Retinal pigment epithelial cell (primary cell): ENCODE data around the gene KLK11.

ENCODE experiments used
- DNase-seq: peaks from one replicate; pipeline ENCODE4 v3.0.0-alpha.2; 2010; ENCODE audit warnings: low read depth
- H3K4me3 ChIP-seq: 2 replicates; pipeline ENCODE4 v1.5.1; 2011; ENCODE audit warnings: mild to moderate bottlenecking, low read length, control low read depth, moderate library complexity
- TF ChIP-seq, protein P1 (sequence below): conservative IDR thresholded peaks from 2 replicates; pipeline ENCODE4 v1.5.1; 2011; ENCODE audit warnings: low read depth, low read length, control low read depth, inconsistent platforms

Gene KLK11

DNA sequence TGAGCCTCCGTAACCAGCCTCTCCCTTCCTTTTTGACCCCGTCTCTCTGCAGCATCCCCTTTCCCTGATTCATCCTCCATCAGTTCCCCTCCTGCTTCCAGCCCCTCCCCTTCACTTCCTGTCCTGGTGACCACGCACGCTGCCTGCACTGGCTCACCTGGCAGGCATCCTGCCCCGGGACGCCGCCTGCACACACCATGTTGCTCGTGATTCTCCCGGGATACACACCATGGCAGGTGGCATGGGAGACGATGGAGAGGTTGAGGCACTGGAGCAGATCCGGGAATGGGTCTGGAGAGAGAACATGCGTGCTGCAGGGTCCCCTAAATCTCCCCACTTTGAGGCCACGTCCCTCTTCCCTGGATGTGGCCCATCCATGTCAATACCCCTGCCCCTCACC is 4.2 kb upstream of the KLK11 start:
- TF ChIP-seq, protein P1, sequence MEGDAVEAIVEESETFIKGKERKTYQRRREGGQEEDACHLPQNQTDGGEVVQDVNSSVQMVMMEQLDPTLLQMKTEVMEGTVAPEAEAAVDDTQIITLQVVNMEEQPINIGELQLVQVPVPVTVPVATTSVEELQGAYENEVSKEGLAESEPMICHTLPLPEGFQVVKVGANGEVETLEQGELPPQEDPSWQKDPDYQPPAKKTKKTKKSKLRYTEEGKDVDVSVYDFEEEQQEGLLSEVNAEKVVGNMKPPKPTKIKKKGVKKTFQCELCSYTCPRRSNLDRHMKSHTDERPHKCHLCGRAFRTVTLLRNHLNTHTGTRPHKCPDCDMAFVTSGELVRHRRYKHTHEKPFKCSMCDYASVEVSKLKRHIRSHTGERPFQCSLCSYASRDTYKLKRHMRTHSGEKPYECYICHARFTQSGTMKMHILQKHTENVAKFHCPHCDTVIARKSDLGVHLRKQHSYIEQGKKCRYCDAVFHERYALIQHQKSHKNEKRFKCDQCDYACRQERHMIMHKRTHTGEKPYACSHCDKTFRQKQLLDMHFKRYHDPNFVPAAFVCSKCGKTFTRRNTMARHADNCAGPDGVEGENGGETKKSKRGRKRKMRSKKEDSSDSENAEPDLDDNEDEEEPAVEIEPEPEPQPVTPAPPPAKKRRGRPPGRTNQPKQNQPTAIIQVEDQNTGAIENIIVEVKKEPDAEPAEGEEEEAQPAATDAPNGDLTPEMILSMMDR, result no peak
- no peak for DNase-seq
- no peak overlapping the region for H3K4me3 ChIP-seq

GRCh38 chr19:51029718-51030117 is 3.3 kb upstream of the KLK11 start:
- DNase-seq, result no peak
- TF ChIP-seq, protein P1, result no peak

GRCh38 chr19:51027873-51028272 is 1.5 kb upstream of the KLK11 start:
- no peak overlapping the region for H3K4me3 ChIP-seq
- TF ChIP-seq, protein P1, result no peak
- DNase-seq, result no peak

More at GRCh38 chr19:51029718-51030117, 3.3 kb upstream of the KLK11 start:
- H3K4me3 ChIP-seq, result no peak overlapping the region

DNA sequence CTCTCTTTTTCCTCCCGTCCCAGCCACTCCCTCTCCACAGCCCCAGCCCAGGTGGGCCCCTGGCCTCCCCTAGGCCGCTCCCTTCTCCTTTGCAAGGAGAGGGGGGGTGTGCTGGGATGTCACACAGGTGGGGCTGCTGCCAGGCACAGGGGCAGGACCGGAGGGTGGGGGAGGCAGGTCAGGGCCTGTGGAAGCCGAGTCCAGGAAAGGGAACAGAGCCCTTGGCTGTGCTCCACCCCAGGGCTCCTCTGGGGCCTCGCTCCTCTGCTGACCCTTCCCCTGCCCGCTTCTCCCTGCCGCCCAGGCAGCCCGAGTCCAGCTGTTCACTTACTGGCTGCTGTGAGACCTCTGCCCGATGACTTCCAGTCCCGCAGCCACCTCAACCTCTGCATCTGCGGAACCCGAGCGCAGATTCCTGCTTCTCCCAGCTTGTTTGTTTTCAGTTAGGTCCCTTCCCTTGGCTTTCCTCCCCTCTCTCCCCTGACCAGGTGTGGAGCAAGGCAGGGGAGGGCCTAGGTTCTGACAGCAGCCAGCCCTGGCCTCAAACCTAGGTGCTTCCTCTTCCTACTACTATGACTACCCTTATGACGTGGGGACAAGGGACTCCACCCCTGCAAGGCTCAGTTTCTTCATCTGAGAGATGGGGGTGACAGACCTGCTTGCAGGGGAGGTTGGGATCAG is 850 bp upstream of the KLK11 start:
- TF ChIP-seq, protein P1, result no peak
- DNase-seq, result no peak
- H3K4me3 ChIP-seq, result no peak overlapping the region

DNA sequence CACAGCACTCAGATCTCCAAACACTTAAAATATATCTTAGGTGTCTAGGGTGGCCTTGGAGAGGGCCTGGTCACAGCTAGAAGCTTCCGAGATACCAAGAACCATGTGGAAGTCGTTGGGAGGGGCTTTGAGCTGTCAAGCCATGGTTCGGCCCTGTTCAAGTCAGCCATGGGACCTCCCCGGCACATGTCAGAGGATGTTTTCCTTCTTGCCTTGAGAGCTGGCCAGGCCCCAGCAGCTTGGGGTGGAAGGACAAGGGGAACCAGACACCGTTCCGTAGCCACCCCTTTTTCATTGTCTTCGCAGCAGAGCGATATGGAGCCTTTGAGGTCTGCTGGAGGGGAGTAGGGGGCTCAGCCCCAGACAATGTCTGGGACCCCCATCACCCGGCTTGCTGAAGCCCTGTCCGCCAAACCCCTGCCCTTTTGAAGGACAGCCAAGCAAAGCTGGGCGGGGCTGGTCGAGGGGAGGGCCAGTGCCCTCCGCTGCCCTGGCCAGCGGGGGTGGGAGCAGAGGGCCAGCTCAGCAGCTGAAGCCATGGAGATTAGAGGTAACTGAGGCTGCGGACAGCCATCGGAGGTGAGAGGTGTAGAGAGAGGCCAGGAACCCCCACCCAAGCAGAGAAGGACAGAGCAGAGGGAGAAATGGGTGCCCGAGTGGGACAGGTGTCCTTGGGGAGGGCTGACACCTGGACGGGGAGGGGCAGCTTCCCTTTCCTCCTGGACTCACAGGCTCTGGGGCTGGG is 435 bp downstream of the KLK11 start:
- peak overlapping the region; percentile 44 for H3K4me3 ChIP-seq
- no peak for DNase-seq
- TF ChIP-seq, protein P1, result no peak

DNA sequence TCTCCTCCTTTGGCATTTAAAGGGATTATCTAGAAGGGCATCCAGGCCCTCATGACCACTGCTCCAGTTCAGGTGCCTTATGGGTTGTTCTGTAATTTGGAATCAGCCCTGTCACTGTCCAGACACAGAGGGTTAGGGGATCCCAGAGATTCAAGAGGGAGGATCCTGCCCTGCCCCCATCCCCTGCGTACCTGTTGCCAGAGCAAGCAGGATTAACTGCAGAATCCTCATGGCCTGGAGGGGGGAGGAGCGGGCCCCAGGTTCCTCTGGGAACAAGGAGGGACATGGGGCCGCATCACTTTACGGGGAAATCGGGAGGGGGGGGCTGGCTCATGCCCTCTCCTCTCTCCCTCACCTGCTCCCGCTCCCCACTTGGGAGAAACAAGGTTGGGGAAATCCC is 1.0 kb downstream of the KLK11 start:
- TF ChIP-seq, protein P1, result no peak
- H3K4me3 ChIP-seq, result no peak overlapping the region

DNA sequence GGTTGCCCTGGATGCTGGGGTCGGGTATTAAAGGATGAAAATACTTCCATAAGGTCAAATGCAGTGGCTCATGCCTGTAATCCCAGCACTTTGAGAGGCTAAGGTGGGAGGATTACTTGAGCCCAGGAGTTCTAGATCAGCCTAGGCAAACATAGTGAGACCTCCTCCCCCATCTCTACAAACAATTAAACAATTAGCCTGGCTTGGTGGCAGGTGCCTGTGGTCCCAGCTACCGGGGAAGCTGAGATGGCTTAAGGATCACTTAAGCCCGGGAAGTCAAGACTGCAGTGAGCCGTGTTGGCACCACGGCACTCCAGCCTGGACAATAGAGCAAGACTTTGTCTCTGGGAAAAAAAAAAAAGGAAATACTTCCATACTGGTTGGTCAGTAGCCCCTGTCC is 1.5 kb downstream of the KLK11 start:
- H3K4me3 ChIP-seq, result no peak overlapping the region
- TF ChIP-seq, protein P1, result no peak
- no peak for DNase-seq

More for the DNA sequence above, 1.0 kb downstream of the KLK11 start:
- DNase-seq, result no peak
